GM21528 (cell line): ENCODE results near the gene MYO10.

Experiments used
- ATAC-seq: cut with Tn5 transposase; IDR thresholded peaks from one replicate; pipeline ENCODE4 v1.9.1; 2021; ENCODE audit warnings: mild to moderate bottlenecking, moderate library complexity; ENCODE audit not compliant: unreplicated experiment, low FRiP score

MYO10 gene

DNA sequence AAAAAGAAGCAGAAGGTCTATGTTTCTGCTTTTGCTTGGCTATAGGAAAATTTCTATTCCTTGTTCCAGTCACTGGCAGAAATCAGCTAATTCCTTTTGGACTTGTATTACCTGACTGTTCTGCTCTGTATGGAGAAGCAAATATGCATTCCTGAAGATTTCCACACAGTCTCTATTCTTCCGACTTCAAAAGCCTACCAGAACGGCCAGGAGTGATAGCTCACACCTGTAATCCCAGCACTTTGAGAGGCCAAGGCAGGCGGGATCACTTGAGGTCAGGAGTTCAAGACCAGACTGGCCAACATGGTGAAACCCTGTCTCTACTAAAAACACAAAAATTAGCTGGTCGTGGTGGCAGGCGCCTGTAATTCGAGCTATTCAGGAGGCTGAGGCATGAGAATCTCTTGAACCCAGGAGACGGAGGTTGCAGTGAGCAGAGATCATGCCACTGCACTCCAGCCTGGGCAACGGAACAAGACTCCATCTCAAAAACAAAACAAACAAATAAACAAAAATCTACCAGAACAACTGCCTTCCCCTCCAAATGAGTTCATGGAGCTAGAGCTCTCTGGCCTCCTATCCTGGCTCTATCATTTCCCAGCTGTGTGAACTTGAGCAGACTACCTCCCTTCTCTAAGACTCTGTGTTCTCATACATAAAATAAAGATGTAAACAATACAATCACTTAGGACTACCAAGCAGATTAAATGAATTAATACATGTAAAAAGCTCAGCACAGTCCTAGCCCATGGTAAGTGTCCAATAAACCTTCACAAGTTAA lies 17.0 kb downstream of the MYO10 start:
- ATAC-seq: no peak

GRCh38 chr5:16918156-16918555 lies 17.9 kb downstream of the MYO10 start:
- no peak for ATAC-seq

DNA sequence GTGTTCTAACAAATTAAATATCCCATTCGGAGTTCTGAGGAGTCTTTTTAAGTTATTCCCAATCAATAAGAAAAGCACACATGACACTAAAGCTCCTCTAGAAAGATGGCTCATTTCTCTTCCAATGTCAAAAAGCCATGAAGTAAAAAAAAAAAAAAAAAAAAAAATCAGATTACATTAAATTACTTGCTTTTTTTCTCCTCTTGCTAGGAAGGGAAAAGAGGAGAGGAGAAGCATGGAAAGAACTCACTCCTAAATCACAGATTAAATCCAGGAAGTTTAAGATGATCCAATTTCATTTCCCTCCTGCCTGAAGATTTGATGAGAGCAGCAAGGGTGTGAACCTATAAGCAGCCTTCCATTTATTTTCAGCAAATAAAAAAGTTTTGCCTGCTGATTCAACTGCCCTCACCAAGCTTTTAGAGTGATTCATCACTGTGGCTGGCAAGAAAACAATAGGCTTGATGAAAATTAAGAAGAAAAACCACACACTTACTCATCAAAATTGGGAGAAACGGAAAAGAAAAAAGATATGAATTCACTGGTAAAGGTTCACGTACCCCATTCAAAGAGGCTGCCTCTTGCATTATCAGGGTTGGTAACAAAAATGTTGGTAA lies 19.7 kb downstream of the MYO10 start:
- ATAC-seq: no peak

- ATAC-seq: no peak
Measured at GRCh38 chr5:16914584-16914983, 21.5 kb downstream of the MYO10 start.

GRCh38 chr5:16914108-16914435 lies 22.0 kb downstream of the MYO10 start:
- no peak for ATAC-seq

DNA sequence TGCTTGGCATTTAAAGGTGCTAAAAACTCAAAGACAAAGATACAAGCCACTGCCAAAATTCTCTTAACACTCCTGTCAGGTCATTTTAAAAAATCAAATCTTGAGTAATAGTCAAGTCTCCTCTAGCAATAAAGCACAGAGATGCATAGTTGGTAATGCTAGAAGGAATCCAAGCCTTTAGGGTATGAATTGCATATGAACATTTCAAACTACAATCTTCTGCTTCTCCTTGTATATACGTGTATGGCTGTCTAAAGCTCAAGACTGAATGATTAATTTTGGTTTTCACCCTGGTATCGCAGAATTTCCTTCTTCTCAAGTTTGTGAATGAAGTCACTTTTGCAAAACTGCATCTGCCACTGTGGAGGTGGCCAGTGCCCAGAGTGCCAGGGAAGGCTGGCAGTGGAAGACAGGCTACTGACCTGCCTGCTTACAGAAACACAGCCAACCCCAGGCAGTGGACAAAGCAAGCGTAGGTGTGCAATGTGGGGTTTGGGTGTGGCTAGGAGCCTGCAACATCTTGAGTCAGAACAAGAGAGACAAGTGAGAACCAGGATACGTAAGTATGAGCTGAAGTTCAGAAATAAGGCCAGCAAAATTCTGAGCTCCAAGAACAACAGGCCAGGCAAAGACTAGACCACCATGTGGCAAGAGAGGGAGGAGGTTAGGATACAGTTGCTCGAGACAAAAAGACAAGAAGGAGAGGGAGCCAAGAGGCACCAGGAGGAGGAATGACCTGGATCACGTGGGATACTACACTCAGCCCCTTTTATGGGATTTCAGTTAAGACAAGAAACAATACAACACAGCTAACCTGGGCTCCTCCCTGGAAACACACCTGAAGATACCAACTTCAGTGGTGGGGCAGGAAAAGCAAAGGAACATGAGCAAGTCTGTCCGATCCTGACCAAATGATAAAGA lies 22.6 kb downstream of the MYO10 start:
- ATAC-seq: no peak

DNA sequence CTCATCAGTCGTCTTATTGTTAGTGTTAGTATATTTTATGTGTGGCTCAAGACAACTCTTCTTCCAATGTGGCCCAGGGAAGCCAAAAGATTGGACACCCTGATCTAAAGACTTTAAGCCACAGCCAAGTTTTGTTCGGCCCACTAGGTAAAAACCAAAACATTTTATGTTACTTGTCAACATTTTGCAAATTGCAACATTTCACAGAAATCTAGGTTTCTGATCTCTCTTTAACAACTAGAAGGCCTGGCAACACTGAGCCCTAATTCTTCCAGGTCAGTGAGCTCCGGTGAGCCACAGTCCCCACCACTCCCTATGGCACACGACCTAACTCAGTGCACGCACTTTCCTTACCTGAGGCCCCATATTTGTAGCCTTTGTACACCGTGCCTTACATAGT lies 24.0 kb downstream of the MYO10 start:
- no peak for ATAC-seq

- no peak for ATAC-seq
Measured at GRCh38 chr5:16909464-16909863, 26.6 kb downstream of the MYO10 start.

DNA sequence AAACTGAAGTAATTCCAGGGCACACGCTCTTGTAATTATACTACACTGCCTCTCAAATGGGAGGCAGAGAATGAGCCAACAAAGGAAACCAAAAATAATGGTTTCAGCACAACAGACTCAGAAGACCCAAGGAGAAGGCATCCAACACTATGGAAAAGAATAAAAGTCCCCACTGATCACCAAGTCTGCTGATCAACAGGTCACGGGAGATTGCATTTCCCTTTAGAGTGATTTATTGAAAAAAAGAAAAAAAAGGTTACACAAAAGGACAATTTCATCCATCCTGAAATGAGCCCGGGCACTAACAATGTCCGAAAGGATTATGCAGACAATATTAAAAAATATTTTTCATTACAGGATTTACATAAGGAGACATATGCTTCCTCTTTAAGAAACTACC lies 28.8 kb downstream of the MYO10 start:
- ATAC-seq: no peak

DNA sequence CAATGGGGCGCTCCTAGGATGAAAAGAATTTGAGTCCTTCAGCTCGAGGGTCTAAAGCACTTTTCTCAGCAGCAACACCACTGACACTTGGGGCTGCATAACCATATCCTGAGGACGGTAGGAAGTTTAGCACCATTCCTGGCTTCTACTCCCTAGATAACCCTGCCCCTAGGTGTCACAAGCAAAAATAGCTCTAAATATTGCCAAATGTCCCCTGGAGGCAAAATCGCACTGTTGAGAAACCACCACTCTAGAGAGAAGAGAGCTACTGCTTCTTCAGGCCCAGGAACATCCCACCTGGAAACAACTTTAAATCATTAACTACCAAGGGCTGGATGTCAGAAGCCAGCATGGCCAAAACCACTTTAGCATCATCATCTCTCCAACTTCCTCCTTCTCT lies 29.8 kb downstream of the MYO10 start:
- ATAC-seq: no peak

GRCh38 chr5:16903480-16904300 lies 32.4 kb downstream of the MYO10 start:
- no peak for ATAC-seq

DNA sequence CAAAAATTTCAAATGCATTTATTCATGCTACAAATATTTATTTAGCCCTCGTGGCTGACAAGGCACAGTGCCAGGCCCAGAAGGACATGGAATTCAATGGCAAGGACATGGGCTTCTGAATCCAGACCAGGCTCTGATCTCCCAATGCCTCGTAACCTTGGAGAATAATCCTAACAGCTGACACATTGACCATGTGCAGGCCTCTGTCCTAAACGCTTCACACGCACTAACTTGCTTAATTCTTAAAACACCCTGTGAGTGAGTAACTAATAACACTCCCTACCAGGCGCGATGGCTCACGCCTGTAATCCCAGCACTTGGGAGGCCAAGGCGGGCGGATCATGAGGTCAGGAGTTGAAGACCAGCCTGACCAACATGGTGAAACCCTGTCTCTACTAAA lies 33.2 kb downstream of the MYO10 start:
- ATAC-seq: no peak

DNA sequence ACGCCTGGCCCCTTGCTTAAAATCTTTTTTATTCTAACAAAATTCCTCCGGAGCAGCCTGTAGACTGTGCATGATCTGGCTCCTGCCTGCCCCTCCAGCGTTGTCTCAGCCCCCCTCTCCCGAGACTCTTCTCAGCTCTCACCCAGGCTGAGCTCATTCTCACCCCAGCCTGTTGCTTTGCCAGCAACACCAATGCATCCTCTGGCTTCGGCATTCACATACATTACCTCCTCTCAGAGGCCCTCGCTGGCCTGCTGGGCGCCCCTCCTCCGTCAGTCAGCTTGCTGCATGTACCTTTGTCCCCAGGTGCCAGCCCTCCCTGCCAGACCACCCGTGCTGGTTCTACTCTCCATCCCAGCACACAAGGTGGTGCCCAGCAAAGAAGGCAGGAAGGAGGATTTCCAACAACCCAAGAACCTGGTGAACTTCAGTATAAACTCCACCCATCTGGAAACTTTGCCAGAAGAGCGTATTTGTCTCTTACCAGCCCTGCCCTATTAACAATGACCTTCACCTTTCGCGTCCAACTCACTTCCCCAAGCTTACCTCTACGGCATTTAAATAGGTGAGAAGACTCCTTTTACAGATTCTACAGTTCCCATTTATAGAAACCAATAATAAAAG lies 35.0 kb downstream of the MYO10 start:
- no peak for ATAC-seq

- ATAC-seq: no peak
Measured at GRCh38 chr5:16899171-16899570, 36.9 kb downstream of the MYO10 start.

DNA sequence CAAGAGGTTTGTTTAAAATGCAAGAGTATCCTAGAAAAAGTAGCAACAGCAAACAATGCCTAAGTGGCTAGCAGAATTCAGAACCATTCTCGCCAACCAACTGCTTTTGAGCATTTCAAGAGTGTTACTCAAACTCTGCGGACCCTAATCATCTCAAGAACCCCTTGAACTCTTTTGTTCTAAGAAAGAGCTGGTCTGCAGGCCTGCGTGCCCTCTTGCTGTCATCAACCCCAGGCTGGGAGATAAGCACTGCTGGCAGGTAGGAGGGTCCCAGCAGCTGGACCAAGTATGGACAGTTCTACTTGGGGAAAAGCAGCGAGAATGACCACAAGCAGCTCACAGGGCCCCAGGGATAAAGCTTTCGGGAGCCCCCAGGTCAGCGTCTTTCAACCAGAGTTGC lies 38.3 kb downstream of the MYO10 start:
- ATAC-seq: no peak

- ATAC-seq: no peak
Measured at GRCh38 chr5:16897284-16897704, 38.8 kb downstream of the MYO10 start.

DNA sequence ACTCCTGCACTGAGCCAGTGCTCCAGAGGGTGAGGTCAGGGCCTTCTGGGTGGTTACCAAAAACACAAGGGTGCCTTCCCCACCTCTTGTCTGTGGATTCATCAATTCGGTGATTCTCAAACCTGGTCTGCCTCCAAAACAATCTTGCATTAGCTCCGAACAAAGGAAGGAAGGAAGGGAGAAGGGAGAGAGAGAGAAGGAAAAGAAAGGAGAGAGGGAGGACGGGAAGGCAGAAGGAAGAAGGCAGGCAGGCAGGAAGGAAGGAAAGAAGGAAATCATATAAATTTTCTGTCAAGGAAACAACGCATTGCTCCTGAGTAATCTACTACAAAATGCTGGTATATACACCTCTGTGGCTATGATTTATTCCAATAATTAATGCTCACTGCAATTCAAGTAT lies 39.3 kb downstream of the MYO10 start:
- no peak for ATAC-seq

- ATAC-seq: no peak
Measured at GRCh38 chr5:16894236-16895057, 41.6 kb downstream of the MYO10 start.

- ATAC-seq: no peak
Measured at GRCh38 chr5:16891033-16891432, 45.1 kb downstream of the MYO10 start.
